Posterior cingulate gyrus (tissue), 11 donors: Measurements from ENCODE around the gene SF3B3.

Experiments
- DNase-seq, 10 donors: peaks; one replicate each; pipeline versions ENCODE4 v3.0.0 to v3.0.0-alpha.2; 2020 to 2021; ENCODE audit warnings: mixed read lengths in 3 of 10
- intact Hi-C: fragments of 100-400 bp; cut with DNase I; formaldehyde crosslinking; loops from one replicate; pipeline ENCODE4 v1.15.1; 2023

SF3B3 gene

DNA sequence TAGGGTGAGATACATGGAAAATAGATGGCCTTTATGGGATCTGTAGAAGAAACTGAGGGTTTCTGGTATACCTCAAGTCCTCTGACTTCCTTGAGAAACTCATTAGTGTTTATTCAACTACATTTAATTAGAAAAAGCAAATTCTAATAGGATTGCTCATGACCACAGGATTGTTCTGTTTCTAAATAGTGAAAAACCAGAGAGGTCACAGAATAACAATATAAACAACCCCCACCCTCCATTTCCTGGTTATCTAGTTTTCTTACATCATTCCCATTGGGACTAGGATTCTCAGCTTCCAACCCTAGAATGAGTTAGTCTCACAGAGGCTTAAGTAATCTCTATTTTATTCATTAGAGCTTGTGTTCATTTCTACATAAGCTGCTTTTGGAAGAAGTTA is 30.0 kb downstream of the SF3B3 start:
- intact Hi-C loops: loop anchor here (10.0 kb wide), 1 partner anchor 111 kb away; no protein-coding TSS in a partner anchor

DNA sequence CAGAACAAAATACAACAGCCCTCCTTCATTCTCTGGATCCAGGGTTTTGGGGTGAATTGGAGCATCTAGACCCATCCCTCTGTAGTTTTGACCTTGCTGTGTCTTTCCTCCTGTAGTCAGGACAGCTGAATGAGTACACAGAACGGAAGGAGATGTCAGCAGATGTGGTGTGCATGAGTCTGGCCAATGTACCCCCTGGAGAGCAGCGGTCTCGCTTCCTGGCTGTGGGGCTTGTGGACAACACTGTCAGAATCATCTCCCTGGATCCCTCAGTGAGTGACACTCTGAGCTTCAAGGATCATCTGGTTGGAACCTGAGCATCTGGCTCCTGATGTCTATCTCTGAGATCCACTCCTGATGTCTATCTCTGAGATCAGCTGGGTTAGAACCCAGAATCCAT is 32.4 kb downstream of the SF3B3 start:
- intact Hi-C loops: loop anchor here (10.0 kb wide), 1 partner anchor 109 kb away; no protein-coding TSS in a partner anchor

More for the DNA sequence above, 30.0 kb downstream of the SF3B3 start:
- DNase-seq: no peak

DNA sequence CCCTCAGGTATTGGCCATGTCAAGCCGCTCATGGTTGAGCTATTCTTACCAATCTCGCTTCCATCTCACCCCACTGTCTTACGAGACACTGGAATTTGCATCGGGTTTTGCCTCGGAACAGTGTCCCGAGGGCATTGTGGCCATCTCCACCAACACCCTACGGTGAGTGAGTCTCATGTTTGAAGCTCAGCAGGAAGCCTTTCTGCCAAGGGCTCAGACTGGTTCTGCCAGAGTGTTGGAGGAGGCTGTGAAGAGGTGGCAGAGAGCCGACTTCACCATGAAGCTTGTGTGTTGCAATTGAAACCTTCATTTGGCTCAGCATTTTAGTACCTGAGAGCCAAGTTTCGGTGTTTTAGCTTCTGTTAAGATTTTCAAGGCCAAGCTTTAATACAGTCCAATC is 38.0 kb downstream of the SF3B3 start:
- peak in 9 of 10 donors; percentile 15 to 94 (median 56) for DNase-seq
- intact Hi-C loops: no loop called here

More for the DNA sequence above, 32.4 kb downstream of the SF3B3 start:
- DNase-seq: no peak

DNA sequence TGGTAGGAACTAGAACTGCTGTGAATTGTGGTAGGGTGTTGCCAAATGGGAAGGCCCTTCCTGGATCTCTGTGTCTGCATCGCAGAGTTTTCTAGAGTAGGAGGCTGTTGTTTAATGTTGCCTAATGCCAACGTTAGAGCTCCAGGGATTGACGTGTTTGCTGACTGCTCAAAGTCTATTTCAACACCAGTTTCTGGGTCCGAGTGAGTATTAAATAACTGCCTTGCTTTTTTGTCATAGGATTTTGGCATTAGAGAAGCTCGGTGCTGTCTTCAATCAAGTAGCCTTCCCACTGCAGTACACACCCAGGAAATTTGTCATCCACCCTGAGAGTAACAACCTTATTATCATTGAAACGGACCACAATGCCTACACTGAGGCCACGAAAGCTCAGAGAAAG is 40.0 kb downstream of the SF3B3 start:
- intact Hi-C loops: no loop called here

DNA sequence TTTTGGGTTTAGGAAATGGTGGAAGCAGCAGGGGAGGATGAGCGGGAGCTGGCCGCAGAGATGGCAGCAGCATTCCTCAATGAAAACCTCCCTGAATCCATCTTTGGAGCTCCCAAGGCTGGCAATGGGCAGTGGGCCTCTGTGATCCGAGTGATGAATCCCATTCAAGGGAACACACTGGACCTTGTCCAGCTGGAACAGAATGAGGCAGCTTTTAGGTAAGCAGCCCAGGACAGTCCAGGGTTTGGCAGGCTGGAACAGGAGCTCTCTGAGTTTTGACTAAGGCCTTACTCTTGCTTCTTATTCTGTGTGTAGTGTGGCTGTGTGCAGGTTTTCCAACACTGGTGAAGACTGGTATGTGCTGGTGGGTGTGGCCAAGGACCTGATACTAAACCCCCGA is 41.4 kb downstream of the SF3B3 start:
- intact Hi-C loops: no loop called here
- DNase-seq: no peak

More for the DNA sequence above, 40.0 kb downstream of the SF3B3 start:
- DNase-seq: no peak

DNA sequence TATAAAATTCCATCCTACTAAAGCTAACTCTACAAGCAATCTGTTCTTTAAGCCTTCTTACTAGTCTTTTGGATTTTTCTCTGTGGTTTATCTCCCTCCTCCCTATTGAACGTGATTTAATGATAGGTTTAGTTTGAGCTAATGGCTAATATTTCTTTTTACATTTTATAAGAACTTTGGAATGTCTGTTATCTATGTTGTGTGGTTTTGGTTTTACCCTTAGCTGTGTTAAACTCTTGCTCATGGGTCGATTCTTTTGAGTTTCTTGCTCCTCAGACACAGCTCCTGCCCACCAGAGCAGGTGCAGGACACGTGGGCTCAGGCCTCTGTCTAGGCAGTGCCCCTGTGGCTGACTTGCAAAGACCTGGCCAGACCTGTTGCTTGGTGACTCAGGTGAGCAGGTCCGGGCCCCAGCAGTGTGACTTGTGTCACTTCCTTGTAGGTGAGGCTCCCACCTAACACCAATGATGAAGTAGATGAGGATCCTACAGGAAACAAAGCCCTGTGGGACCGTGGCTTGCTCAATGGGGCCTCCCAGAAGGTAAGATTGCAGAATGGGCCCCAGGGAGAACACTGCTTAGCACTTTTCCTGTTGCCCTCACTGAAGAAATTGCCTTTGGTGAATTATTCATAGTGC is 45.1 kb downstream of the SF3B3 start:
- intact Hi-C loops: no loop called here
- no peak for DNase-seq

DNA sequence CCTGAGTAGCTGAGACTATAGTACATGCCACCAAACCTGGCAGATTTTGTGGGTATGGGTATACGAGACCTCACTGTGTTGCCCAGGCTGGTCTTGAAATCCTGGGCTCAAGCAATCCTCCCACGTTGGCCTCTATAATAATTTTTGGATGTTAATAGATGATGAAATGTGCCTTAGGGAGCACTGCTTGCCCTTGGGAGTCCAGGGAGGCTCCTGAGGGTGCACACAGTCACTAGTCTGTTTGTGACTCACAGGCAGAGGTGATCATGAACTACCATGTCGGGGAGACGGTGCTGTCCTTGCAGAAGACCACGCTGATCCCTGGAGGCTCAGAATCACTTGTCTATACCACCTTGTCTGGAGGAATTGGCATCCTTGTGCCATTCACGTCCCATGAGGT is 46.1 kb downstream of the SF3B3 start:
- no peak for DNase-seq
- intact Hi-C loops: no loop called here

DNA sequence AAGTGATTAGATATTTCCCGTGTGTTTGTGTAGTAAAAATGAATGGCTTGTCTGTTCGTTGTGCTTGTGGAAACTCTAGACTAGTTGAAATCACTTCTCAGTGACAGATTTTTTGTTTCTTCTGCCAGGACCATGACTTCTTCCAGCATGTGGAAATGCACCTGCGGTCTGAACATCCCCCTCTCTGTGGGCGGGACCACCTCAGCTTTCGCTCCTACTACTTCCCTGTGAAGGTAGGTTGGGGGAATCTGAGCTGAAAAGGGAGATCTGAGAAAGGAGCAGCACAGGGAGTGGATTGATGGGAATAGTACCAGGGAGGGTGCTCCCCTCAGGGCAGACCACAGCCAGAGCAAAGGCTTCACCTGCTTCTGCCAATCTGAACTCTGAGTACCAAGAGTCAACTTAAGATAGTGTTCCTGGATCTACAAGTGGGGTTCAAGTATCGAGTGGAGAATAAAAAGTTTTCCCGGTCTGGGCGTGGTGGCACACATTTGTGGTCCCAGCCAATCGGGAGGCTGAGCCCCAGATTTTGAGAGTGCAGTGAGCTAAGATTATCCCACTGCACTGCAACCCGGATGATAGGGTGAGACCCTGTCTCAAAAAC is 47.5 kb downstream of the SF3B3 start:
- no peak for DNase-seq
- intact Hi-C loops: no loop called here

DNA sequence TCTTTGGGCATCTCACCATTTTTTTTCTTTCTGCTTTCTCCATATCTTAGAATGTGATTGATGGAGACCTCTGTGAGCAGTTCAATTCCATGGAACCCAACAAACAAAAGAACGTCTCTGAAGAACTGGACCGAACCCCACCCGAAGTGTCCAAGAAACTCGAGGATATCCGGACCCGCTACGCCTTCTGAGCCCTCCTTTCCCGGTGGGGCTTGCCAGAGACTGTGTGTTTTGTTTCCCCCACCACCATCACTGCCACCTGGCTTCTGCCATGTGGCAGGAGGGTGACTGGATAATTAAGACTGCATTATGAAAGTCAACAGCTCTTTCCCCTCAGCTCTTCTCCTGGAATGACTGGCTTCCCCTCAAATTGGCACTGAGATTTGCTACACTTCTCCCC is 48.0 kb downstream of the SF3B3 start:
- no peak for DNase-seq
- intact Hi-C loops: no loop called here

DNA sequence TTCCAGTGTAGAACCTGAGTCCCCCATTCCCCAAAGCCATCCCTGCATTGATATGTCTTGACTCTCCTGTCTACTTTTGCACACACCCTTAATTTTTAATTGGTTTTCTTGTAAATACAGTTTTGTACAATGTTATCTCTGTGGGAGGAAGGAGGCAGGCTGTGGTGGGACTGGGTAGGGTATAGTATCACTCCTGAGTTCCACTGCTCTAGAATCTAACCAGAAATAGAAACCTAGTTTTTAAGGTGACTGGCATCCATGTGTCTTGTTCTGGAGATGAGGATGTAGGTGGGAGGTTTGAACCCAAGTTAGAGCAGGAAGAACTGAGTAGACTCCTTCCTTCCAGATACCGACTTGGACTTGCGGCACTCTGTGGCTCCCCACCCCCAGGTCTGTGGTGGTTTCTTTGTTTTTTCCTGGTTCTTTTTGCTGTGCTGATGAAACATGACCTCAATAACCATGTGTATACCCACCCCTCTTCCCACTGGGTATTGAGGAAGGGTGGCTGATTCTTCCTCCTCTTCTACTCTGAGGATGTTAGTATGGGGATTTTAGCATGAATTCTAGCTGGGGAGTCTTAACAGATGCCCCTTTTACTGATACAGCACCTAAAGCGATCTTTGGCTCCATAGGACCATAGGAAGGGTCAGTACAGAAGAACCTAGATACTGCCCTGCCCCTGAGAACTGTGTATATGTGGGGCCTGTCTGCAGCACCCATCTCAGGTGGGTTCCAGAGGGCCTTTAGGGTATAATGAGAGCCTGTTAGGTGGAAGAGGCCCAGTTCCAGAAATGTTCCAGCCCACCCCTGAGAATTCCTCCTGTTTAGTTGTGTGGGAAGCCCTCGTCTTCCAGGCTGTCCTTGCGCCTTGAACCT is 48.7 kb downstream of the SF3B3 start:
- intact Hi-C loops: no loop called here
- no peak for DNase-seq

DNA sequence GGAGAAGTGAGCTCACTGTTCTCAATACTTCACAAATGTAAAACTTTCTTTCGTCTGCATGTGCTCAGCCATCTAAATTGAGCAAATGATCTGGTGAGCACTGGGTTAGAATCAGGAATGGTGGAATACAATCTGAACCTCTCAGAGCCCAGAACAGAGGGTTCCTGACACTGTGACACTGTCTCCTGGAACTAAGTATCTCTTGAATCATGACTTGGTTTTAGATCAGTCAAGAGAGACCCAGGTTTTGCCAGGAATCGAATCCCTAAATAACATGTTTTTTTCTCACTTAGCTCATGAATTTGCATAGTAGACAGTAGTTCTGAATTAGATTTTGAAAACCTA is 49.3 kb downstream of the SF3B3 start:
- DNase-seq: no peak
- intact Hi-C loops: no loop called here

DNA sequence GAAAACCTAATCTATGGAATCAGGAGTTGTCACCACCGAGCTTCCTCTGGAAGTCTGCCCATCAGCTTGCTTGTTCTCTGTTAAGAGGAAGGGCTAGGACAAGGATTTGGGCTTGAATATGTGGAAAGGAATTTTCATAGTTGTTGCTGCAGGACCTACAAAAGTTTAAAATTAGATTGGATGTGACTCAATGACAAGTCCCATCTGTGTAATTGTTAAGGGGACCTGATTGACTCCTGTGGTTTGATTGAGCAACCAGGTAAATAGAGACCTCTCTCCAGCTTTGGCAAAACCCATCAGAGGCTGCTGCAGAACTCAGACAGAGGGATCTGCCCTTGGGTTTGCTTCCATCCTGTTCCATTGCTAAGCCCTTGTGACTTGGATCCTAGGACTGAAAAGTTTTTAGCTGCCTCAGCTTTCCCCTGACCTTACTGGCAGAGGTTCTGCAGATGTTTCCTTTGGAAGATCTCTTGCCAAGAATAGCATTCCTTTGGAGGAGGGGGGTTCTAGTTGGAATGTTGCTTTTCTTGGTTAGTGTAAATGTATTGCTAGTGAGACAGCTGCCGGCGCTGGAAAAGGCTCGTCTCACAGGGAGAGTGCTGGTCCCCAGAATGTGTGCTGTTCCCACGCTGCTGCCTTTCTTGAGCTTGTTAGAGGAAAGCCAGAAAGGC is 50.0 kb downstream of the SF3B3 start:
- intact Hi-C loops: no loop called here
- peak in 3 of 10 donors; percentile 38 to 85 (median 77) for DNase-seq

DNA sequence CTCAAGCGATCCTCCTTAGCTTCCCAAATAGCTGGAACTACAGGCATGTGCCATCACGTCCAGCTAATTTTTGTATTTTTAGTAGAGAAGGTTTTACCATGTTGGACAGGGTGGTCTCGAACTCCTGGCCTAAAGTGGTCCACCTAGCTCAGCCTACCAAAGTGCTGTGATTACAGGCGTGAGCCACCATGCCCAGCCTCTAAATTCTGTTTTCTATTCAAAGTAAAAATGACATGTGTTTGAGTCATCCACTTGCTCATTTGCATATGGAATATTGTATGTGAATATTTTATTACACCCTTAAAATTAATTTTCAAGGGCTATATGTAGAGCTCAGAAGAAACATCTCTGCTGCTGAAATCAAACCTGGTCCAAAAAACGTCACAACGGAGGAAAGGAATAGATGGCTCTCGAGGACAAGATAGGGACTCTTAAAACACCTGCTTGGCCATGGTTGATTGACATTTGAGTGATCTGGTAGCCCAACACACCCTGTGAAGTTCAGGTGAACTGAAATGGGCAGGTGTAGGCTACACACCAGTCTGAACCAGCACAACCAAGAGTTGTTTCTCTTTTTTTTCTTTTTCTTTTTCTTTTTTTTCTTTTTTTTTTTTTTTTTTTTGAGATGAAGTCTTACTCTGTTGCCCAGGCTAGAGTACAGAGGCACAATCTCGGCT is 51.1 kb downstream of the SF3B3 start:
- intact Hi-C loops: no loop called here
- DNase-seq: no peak

DNA sequence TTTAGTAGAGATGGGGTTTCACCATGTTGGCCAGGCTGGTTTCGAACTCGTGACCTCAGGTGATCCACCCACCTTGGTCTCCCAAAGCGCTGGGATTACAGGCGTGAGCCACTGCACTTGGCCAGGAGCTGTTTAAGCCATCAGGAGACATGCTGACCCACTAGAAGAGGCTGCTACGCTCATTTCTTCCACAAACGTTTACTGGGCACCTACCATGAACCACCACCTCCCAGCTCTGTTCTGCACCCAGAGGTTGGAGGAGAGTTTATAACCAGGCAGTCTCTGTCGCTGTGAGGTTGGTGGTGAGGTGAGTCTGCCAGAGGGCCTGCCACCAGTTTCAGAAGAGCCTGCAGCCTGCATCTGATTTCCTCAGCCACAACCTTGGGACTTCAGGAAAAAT is 51.8 kb downstream of the SF3B3 start:
- DNase-seq: no peak
- intact Hi-C loops: no loop called here

DNA sequence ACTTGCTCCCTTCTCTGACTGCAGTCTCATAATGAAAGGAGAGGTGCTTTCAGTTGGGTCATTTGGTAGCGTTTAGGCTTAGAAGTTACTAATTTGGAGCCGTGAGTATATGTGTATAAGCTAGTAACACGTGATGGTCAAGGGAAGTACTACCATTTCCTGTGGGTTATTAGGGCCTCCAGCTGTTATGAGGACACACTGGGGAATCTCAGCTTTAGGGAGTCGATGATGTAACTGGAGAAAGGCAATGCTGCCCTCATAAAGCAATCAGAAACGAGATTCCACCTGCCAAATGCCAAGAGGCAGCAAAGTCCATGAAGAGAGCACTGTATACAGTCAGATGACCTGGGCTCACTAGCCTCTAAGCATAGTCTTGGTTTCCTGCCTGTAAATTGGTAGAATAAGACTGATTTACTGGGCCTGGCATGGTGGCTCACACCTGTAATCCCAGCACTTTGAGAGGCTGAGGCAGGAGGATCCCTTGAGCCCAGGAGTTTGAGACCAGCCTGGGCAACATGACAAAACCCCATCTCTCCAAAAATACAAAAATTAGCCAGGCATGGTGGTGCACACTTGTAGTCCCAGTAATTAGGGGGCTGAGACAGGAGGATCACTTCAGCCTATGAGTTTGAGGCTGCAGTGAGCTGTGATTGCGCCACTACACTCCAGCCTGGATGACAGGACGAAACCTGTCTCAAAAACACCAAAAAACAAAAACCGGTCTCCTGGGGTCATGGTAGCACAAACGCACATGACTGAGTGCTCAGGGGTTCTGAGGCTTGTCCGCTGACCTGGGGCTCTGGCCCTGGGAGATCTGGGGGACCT is 53.0 kb downstream of the SF3B3 start:
- intact Hi-C loops: no loop called here
- no peak for DNase-seq

DNA sequence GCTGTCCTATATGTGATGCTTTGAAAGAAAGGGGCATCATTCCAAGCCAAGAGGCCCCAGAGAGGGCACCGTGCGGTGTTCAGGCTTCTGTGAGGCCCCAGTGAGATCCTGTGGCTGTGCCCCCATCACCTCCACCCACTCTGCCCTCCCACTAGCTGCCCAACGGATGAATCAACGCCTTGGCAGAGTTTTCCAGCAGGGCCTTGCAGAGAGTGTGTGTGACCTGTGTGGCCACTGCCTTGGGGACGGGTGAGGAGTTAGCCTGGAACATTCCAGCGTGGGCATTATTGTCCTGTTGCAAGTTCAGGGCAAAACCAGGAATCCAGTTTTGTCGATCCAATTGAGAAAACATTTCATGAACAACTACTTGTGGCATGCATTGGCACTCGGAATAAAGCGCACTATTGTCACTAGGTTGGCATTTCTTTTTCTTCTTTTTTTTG is 53.7 kb downstream of the SF3B3 start:
- no peak for DNase-seq
- intact Hi-C loops: no loop called here

DNA sequence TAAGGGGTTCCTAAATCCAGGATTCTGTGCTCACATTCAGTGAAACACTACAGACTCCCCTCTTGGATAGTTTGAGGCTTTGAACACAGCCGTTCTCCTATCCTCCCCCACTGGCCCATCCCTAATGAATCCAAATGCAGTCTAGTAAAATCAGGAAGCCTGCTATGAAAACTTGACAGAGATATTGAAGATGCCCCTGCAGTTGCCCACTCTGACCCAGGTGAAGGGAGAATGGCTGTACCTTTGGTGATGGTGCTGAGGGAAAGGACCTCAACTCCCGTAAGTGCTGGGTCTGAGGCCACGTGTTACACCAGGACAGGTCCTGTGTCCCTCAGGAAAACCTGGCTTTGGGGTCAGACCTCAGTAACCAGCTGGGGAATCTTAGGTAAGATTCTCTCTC is 54.4 kb downstream of the SF3B3 start:
- intact Hi-C loops: no loop called here
- no peak for DNase-seq

DNA sequence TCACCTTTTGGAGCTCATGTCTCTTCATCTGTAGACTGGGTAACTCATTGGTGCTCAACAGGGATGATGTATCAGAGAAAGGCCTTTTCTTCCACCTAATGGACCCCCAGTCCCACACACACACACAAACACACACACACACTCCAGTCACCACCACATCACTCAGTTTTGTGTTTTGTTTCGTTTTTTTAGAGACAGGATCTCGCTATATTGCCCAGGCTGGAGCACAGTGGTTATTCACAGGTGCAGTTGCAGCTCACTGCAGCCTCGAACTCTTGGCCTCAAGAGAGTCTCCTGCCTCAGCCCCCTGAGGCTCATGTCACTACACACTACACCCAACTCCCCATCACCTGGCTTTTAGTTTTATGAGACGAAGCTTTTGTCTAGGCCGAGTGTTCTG is 55.6 kb downstream of the SF3B3 start:
- no peak for DNase-seq
- intact Hi-C loops: no loop called here
